ENCODE data around the gene GRAMD2B.
A peak's percentile ranks its signal among the peaks of the same experiment; 100 is the strongest.

Gene GRAMD2B

GRCh38 chr5:126509339-126509738, 86.1 kb downstream of the GRAMD2B start:
- POLR2A ChIA-PET = no interaction called here
- WGBS (ENCODE audit: insufficient coverage) = 98% methylated on average over 5 of the region's 5 CpGs
- Histone ChIP-seq H3K4me3 (ENCODE audit: control insufficient read depth in 1 of 7, extremely low read depth in 1 of 7, insufficient read depth in 4 of 7, low read depth in 2 of 7, low read length in 6 of 7) (no peak overlapping the region), H3K27ac (ENCODE audit: insufficient read depth in 1 of 2, low read depth in 1 of 2, low read length in 2 of 2, poor library complexity in 1 of 2, severe bottlenecking in 2 of 2) (no peak overlapping the region), H3K4me1 (ENCODE audit: control extremely low read depth in 1 of 4, control insufficient read depth in 4 of 4, insufficient read depth in 4 of 4, low read length in 3 of 4) (peaks cover 0 to 7% (median 2%) of the 10 kb centered on the region in 4 experiments), H3K27me3 (replicated peaks in 2 of 5; ENCODE audit: control insufficient read depth in 4 of 5, insufficient read depth in 5 of 5, low read length in 4 of 5) (no peaks in the 10 kb centered on the region), H3K9me3 (ENCODE audit: control extremely low read depth in 1 of 5, control insufficient read depth in 4 of 5, insufficient read depth in 2 of 5, low read depth in 1 of 5, low read length in 4 of 5) (peaks cover 0 to 2% (median 0%) of the 10 kb centered on the region in 5 experiments), H3K36me3 (ENCODE audit: control insufficient read depth in 4 of 4, insufficient read depth in 4 of 4, low read length in 3 of 4) (no peaks in the 10 kb centered on the region)
- DNase-seq = no peak
- CTCF ChIA-PET = interaction anchor here (0.7 to 1.4 kb wide), 3 partner anchors 9 to 10 kb away, joined by 3 read pairs; no protein-coding TSS in a partner anchor

- no peak overlapping the region for H3K27ac ChIP-seq (ENCODE audit: insufficient read depth in 1 of 2, low read depth in 1 of 2, low read length in 2 of 2, poor library complexity in 1 of 2, severe bottlenecking in 2 of 2)
- no peak for DNase-seq
- ChIA-PET POLR2A (no interaction called here), CTCF (interaction anchor here (1.2 kb wide), 1 partner anchor 12 kb away, joined by 5 read pairs; no protein-coding TSS in a partner anchor)
- H3K9me3 ChIP-seq (ENCODE audit: control extremely low read depth in 1 of 5, control insufficient read depth in 4 of 5, insufficient read depth in 2 of 5, low read depth in 1 of 5, low read length in 4 of 5) = peaks cover 0 to 2% (median 0%) of the 10 kb centered on the region in 5 experiments
- no peak overlapping the region for H3K4me3 ChIP-seq (ENCODE audit: control insufficient read depth in 1 of 7, extremely low read depth in 1 of 7, insufficient read depth in 4 of 7, low read depth in 2 of 7, low read length in 6 of 7)
- no CpG with 5 or more reads among the region's 1 CpG for WGBS (ENCODE audit: insufficient coverage)
- H3K4me1 ChIP-seq (ENCODE audit: control extremely low read depth in 1 of 4, control insufficient read depth in 4 of 4, insufficient read depth in 4 of 4, low read length in 3 of 4) = peaks cover 0 to 7% (median 2%) of the 10 kb centered on the region in 4 experiments
- no peaks in the 10 kb centered on the region for H3K27me3 ChIP-seq (replicated peaks in 2 of 5; ENCODE audit: control insufficient read depth in 4 of 5, insufficient read depth in 5 of 5, low read length in 4 of 5)
- H3K36me3 ChIP-seq (ENCODE audit: control insufficient read depth in 4 of 4, insufficient read depth in 4 of 4, low read length in 3 of 4) = no peaks in the 10 kb centered on the region
Measured at GRCh38 chr5:126511961-126512360, 88.8 kb downstream of the GRAMD2B start.

GRCh38 chr5:126512451-126512850, 89.2 kb downstream of the GRAMD2B start:
- peaks cover 0 to 7% (median 2%) of the 10 kb centered on the region in 4 experiments for H3K4me1 ChIP-seq (ENCODE audit: control extremely low read depth in 1 of 4, control insufficient read depth in 4 of 4, insufficient read depth in 4 of 4, low read length in 3 of 4)
- no peaks in the 10 kb centered on the region for H3K36me3 ChIP-seq (ENCODE audit: control insufficient read depth in 4 of 4, insufficient read depth in 4 of 4, low read length in 3 of 4)
- DNase-seq = no peak
- H3K27ac ChIP-seq (ENCODE audit: insufficient read depth in 1 of 2, low read depth in 1 of 2, low read length in 2 of 2, poor library complexity in 1 of 2, severe bottlenecking in 2 of 2) = no peak overlapping the region
- ChIA-PET CTCF (interaction anchor here (1.2 kb wide), 1 partner anchor 12 kb away, joined by 5 read pairs; no protein-coding TSS in a partner anchor), POLR2A (no interaction called here)
- no peaks in the 10 kb centered on the region for H3K27me3 ChIP-seq (replicated peaks in 2 of 5; ENCODE audit: control insufficient read depth in 4 of 5, insufficient read depth in 5 of 5, low read length in 4 of 5)
- H3K9me3 ChIP-seq (ENCODE audit: control extremely low read depth in 1 of 5, control insufficient read depth in 4 of 5, insufficient read depth in 2 of 5, low read depth in 1 of 5, low read length in 4 of 5) = peaks cover 0 to 2% (median 0%) of the 10 kb centered on the region in 5 experiments
- WGBS (ENCODE audit: insufficient coverage) = 100% methylated on average over 3 of the region's 3 CpGs
- H3K4me3 ChIP-seq (ENCODE audit: control insufficient read depth in 1 of 7, extremely low read depth in 1 of 7, insufficient read depth in 4 of 7, low read depth in 2 of 7, low read length in 6 of 7) = no peak overlapping the region

GRCh38 chr5:126513302-126513701, 90.1 kb downstream of the GRAMD2B start:
- CTCF ChIA-PET = no interaction called here

GRCh38 chr5:126513703-126514102, 90.5 kb downstream of the GRAMD2B start:
- POLR2A ChIA-PET = no interaction called here
- H3K27me3 ChIP-seq (replicated peaks in 2 of 5; ENCODE audit: control insufficient read depth in 4 of 5, insufficient read depth in 5 of 5, low read length in 4 of 5) = no peaks in the 10 kb centered on the region
- WGBS (ENCODE audit: insufficient coverage) = 95% methylated on average over 4 of the region's 4 CpGs
- CTCF ChIA-PET = no interaction called here
- H3K4me3 ChIP-seq (ENCODE audit: control insufficient read depth in 1 of 7, extremely low read depth in 1 of 7, insufficient read depth in 4 of 7, low read depth in 2 of 7, low read length in 6 of 7) = no peak overlapping the region
- peak overlapping the region in 1 of 2 experiments; percentile 22 for H3K27ac ChIP-seq (ENCODE audit: insufficient read depth in 1 of 2, low read depth in 1 of 2, low read length in 2 of 2, poor library complexity in 1 of 2, severe bottlenecking in 2 of 2)
- H3K4me1 ChIP-seq (ENCODE audit: control extremely low read depth in 1 of 4, control insufficient read depth in 4 of 4, insufficient read depth in 4 of 4, low read length in 3 of 4) = peaks cover 0 to 5% (median 1%) of the 10 kb centered on the region in 4 experiments
- no peaks in the 10 kb centered on the region for H3K9me3 ChIP-seq (ENCODE audit: control extremely low read depth in 1 of 5, control insufficient read depth in 4 of 5, insufficient read depth in 2 of 5, low read depth in 1 of 5, low read length in 4 of 5)
- no peak for DNase-seq
- no peaks in the 10 kb centered on the region for H3K36me3 ChIP-seq (ENCODE audit: control insufficient read depth in 4 of 4, insufficient read depth in 4 of 4, low read length in 3 of 4)

More at GRCh38 chr5:126513302-126513701, 90.1 kb downstream of the GRAMD2B start:
- peak overlapping the region in 1 of 2 experiments; percentile 22 for H3K27ac ChIP-seq (ENCODE audit: insufficient read depth in 1 of 2, low read depth in 1 of 2, low read length in 2 of 2, poor library complexity in 1 of 2, severe bottlenecking in 2 of 2)
- no peak overlapping the region for H3K4me3 ChIP-seq (ENCODE audit: control insufficient read depth in 1 of 7, extremely low read depth in 1 of 7, insufficient read depth in 4 of 7, low read depth in 2 of 7, low read length in 6 of 7)
- H3K4me1 ChIP-seq (ENCODE audit: control extremely low read depth in 1 of 4, control insufficient read depth in 4 of 4, insufficient read depth in 4 of 4, low read length in 3 of 4) = peaks cover 0 to 7% (median 2%) of the 10 kb centered on the region in 4 experiments
- WGBS (ENCODE audit: insufficient coverage) = 90% methylated on average over 1 of the region's 2 CpGs
- POLR2A ChIA-PET = no interaction called here
- no peaks in the 10 kb centered on the region for H3K36me3 ChIP-seq (ENCODE audit: control insufficient read depth in 4 of 4, insufficient read depth in 4 of 4, low read length in 3 of 4)
- DNase-seq = no peak
- no peaks in the 10 kb centered on the region for H3K9me3 ChIP-seq (ENCODE audit: control extremely low read depth in 1 of 5, control insufficient read depth in 4 of 5, insufficient read depth in 2 of 5, low read depth in 1 of 5, low read length in 4 of 5)
- no peaks in the 10 kb centered on the region for H3K27me3 ChIP-seq (replicated peaks in 2 of 5; ENCODE audit: control insufficient read depth in 4 of 5, insufficient read depth in 5 of 5, low read length in 4 of 5)

GRCh38 chr5:126514131-126514557, 90.9 kb downstream of the GRAMD2B start:
- Histone ChIP-seq H3K27ac (ENCODE audit: insufficient read depth in 1 of 2, low read depth in 1 of 2, low read length in 2 of 2, poor library complexity in 1 of 2, severe bottlenecking in 2 of 2) (peak overlapping the region in 1 of 2 experiments; percentile 22), H3K27me3 (replicated peaks in 2 of 5; ENCODE audit: control insufficient read depth in 4 of 5, insufficient read depth in 5 of 5, low read length in 4 of 5) (no peaks in the 10 kb centered on the region), H3K4me1 (ENCODE audit: control extremely low read depth in 1 of 4, control insufficient read depth in 4 of 4, insufficient read depth in 4 of 4, low read length in 3 of 4) (peaks cover 0 to 2% (median 0%) of the 10 kb centered on the region in 4 experiments), H3K9me3 (ENCODE audit: control extremely low read depth in 1 of 5, control insufficient read depth in 4 of 5, insufficient read depth in 2 of 5, low read depth in 1 of 5, low read length in 4 of 5) (no peaks in the 10 kb centered on the region), H3K36me3 (ENCODE audit: control insufficient read depth in 4 of 4, insufficient read depth in 4 of 4, low read length in 3 of 4) (no peaks in the 10 kb centered on the region), H3K4me3 (ENCODE audit: control insufficient read depth in 1 of 7, extremely low read depth in 1 of 7, insufficient read depth in 4 of 7, low read depth in 2 of 7, low read length in 6 of 7) (no peak overlapping the region)
- CTCF ChIA-PET = no interaction called here
- DNase-seq = no peak
- POLR2A ChIA-PET = no interaction called here
- 98% methylated on average over 4 of the region's 4 CpGs for WGBS (ENCODE audit: insufficient coverage)

GRCh38 chr5:126514558-126515141, 91.4 kb downstream of the GRAMD2B start:
- Histone ChIP-seq H3K36me3 (ENCODE audit: control insufficient read depth in 4 of 4, insufficient read depth in 4 of 4, low read length in 3 of 4) (no peaks in the 10 kb centered on the region), H3K4me1 (ENCODE audit: control extremely low read depth in 1 of 4, control insufficient read depth in 4 of 4, insufficient read depth in 4 of 4, low read length in 3 of 4) (no peaks in the 10 kb centered on the region), H3K9me3 (ENCODE audit: control extremely low read depth in 1 of 5, control insufficient read depth in 4 of 5, insufficient read depth in 2 of 5, low read depth in 1 of 5, low read length in 4 of 5) (no peaks in the 10 kb centered on the region), H3K27ac (ENCODE audit: insufficient read depth in 1 of 2, low read depth in 1 of 2, low read length in 2 of 2, poor library complexity in 1 of 2, severe bottlenecking in 2 of 2) (no peak overlapping the region), H3K27me3 (replicated peaks in 2 of 5; ENCODE audit: control insufficient read depth in 4 of 5, insufficient read depth in 5 of 5, low read length in 4 of 5) (no peaks in the 10 kb centered on the region), H3K4me3 (ENCODE audit: control insufficient read depth in 1 of 7, extremely low read depth in 1 of 7, insufficient read depth in 4 of 7, low read depth in 2 of 7, low read length in 6 of 7) (no peak overlapping the region)
- 92% methylated on average over 8 of the region's 9 CpGs for WGBS (ENCODE audit: insufficient coverage)
- ChIA-PET POLR2A (no interaction called here), CTCF (no interaction called here)
- DNase-seq = peak in 1 of 3 donors; percentile 33

Measured in common myeloid progenitor, CD34-positive (primary cell).